NB4 (cell line): ENCODE results near the gene JCAD.

Source experiments
- CTCF ChIP-seq: IDR thresholded peaks from one replicate; pipeline ENCODE4 v1.5.1; 2012; ENCODE audit warnings: low read depth, low read length
- MAX ChIP-seq: IDR thresholded peaks from 2 replicates; pipeline ENCODE4 v1.6.1; 2011; ENCODE audit warnings: low read depth, low read length
- POLR2A ChIP-seq: IDR thresholded peaks from 2 replicates; pipeline ENCODE4 v1.6.1; 2011; ENCODE audit warnings: mild to moderate bottlenecking; ENCODE audit not compliant: insufficient read length; ENCODE audit errors: extremely low read depth

- TF ChIP-seq POLR2A (no peak), MAX (no peak), CTCF (no peak)
These were observed 88.8 kb downstream of the JCAD start for GRCh38 chr10:29970576-29970975.
